Measurements from ENCODE around the gene TAF5L.

The TAF5L gene

DNA sequence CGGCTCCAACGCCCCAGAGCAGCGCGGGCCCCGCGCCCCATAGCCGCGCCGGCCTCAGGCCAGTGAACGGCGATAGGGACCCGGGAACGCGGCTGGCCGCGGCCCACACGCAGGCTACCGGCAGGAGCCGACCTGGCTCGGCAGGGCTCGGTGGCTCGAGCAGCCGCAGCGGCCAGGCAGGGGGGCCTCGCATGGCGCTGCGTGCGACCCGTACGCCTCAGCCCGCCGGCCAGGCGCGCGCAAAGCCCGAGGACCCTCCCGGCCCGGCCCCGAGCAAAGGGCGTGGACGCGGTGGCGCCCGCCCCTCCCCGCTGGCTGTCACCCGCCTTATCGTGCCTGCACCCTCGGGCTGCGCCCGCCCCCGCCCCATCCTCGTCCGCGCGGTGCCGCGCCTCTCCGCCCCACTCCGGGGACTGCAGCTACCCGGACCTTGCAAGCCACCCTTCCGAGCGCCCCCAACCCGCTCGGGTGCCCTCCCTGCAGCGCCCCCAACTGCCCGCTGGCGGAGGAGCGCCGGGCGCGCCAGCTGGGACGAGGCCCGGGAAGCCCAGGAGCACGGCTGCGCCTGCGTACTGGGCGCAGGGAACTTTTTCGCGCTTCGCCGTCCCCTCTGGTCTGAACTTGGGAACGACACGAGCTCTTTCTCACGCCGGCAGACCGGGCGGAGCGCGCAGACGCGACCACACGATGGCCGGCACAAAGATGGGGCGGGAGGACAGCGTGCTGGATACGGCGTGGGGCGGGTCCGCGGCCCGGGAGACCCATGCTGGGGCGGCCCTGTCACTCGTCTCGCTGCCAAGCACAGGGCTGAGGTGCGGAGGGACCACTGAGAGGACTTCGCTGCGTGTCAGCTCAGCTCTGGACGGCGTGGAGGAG lies 67.2 kb downstream of the TAF5L start, which contains the start of gene ABCB10:
TSS of gene ABCB10 (minus strand) at position 248 of the 876 bp plus-strand sequence. CDS start at position 193, 55 bp downstream.
- Mint-ChIP-seq H3K36me3 (ENCODE audit: low read depth) (peaks cover 8% of the 10 kb centered on the region), H3K9me3 (no peaks in the 10 kb centered on the region), H3K27ac (peak within 1 kb of the TSS; percentile 89), H3K27me3 (ENCODE audit: low read depth) (peaks cover 2% of the 10 kb centered on the region), H3K4me3 (peak within 1 kb of the TSS; percentile 89), H3K4me1 (ENCODE audit: low read depth) (peaks cover 30% of the 10 kb centered on the region)

DNA sequence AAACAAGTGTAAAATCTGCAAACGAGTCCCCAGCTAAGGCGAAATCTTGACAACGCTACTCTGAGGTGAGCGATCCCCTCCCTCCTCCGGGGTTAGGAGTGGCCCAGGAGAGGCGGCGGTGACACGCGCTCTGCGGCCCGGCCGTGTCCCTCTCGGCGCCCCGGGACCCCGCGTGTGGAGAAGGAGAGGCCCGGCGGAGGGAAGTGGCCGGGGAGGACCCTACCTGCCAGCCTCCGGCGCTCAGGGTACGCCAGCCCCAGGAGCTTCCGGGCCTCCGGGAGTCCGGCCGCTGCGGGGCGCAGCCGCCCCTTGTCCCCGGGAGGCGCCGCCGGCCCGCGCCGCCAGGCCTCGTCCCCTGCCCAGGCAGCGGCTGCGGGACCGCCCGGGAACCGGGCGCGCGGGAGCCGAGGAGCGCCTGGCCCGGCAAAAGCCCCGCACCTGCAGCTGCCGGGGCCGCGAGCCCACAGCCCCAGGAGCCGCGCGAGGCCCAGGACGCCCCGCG lies 68.0 kb downstream of the TAF5L start:
- peak overlapping the region; percentile 89 for H3K27ac Mint-ChIP-seq
- H3K4me3 Mint-ChIP-seq = peak overlapping the region; percentile 86
- no peaks in the 10 kb centered on the region for H3K27me3 Mint-ChIP-seq (ENCODE audit: low read depth)
- H3K36me3 Mint-ChIP-seq (ENCODE audit: low read depth) = peaks cover 8% of the 10 kb centered on the region
- peaks cover 30% of the 10 kb centered on the region for H3K4me1 Mint-ChIP-seq (ENCODE audit: low read depth)
- no peaks in the 10 kb centered on the region for H3K9me3 Mint-ChIP-seq

DNA sequence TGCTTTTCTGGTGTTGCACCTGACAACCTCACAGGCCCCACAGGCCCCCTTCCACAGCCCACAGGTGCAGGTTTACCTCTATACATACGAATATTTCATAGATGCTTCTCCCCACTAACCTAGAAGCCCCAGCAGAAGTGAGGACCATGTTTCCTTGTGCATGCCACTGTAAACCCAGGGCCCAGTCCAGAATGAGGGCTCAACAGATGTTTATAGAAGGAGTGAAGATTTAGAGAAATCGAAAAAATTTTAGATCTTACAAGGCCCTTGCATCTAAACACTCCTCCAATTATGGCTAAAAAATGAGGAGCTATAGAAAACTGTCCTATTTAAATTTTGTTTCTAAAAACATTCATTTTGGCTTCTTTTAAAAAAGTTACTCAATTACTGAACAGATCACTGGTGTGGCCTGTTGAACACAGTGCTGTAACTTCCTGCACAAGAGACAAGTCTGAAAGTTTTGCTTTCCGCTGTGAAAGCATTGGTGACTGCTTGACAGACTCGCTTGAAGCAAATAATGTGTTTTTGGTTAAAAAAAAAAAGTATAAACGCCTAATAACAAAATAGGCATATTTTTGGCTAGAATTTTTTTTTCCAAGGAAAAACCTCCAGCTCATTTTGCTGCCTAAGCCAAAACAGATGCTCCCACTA lies 68.6 kb downstream of the TAF5L start:
- Mint-ChIP-seq H3K36me3 (ENCODE audit: low read depth) (peaks cover 8% of the 10 kb centered on the region), H3K27ac (peak overlapping the region; percentile 89), H3K4me1 (ENCODE audit: low read depth) (peaks cover 32% of the 10 kb centered on the region), H3K27me3 (ENCODE audit: low read depth) (no peaks in the 10 kb centered on the region), H3K4me3 (peak overlapping the region; percentile 86), H3K9me3 (no peaks in the 10 kb centered on the region)

DNA sequence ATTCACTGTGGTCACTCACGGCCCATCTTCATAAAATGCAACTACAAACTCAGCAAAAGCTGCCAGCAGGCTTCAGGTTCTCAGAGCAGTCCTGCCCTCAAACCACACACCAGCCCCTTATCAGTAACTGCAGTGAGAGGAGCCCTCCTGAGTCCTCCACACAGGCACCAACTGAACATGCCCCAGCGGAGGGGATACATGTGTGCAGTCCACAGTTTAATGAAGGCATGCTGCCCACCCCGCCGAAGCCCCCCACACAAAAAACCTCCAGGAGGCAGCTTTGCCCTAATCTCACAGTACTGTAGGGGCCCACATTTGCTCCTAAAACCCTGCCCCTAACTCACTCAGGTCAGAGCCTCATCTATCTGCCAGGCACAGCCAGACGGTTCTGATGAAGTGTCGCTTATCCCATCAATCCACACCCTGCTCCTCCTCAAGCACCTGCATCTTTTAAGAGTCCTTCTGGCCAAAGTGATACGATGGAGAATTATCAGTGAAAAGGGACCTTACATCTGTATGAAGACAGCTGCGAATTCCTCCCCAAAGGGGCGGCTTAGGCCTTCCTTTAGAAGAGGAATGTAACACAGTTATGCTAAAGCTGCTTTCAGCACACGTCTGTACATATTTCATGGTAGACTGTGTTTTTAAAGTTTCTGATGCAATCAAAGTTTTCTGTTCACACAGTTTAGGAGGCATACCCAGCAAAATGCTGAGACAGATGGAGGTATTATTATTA lies 70.9 kb downstream of the TAF5L start:
- H3K27me3 Mint-ChIP-seq (ENCODE audit: low read depth) = no peaks in the 10 kb centered on the region
- no peaks in the 10 kb centered on the region for H3K9me3 Mint-ChIP-seq
- H3K4me1 Mint-ChIP-seq (ENCODE audit: low read depth) = peaks cover 34% of the 10 kb centered on the region
- no peak overlapping the region for H3K27ac Mint-ChIP-seq
- no peak overlapping the region for H3K4me3 Mint-ChIP-seq
- H3K36me3 Mint-ChIP-seq (ENCODE audit: low read depth) = peaks cover 9% of the 10 kb centered on the region

DNA sequence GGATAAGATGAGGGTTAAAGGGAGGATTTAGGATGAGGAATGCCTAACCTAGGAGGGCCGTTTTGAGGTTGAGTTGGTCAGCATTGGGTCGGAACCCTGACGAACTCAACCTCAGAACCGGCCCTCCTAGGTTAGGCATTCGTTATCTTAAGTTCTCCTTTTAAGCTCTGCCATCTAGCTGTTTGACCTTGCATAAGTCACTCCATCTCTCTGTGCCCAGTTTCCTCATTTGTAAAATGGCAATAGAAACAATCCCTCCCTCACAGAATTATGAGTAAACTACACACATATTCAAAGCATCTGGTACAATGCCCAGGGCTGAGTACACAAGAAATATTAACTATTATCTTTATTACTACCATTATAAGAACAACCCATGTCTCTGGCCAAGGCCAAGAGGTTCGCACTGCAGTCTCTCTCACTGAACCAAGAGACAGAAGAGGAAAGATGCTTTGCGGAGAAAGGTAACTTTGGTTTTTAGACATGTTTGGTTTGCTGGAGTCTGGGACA lies 72.2 kb downstream of the TAF5L start:
- Mint-ChIP-seq H3K9me3 (no peaks in the 10 kb centered on the region), H3K4me3 (no peak overlapping the region), H3K36me3 (ENCODE audit: low read depth) (peaks cover 9% of the 10 kb centered on the region), H3K27me3 (ENCODE audit: low read depth) (no peaks in the 10 kb centered on the region), H3K27ac (no peak overlapping the region), H3K4me1 (ENCODE audit: low read depth) (peaks cover 30% of the 10 kb centered on the region)

DNA sequence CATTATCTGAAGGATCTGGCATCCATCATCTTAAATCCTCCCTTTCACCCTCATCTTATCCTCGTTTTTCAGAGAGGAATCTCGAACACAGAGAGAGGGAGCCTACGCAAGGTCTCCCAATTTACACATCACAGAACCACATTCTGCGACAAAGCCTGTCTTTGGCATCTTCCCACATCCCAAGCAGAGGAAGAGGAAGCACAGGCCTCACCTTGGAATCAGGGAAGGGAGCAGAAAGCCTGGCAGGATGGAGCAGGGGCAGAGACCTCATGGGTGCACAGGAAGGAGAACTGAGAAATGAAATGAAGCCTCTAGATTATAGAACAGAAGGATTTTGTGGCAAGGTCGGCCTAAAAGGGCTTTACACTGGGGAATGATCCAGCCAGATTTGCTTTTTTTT lies 73.2 kb downstream of the TAF5L start:
- Mint-ChIP-seq H3K27ac (no peak overlapping the region), H3K4me1 (ENCODE audit: low read depth) (peaks cover 30% of the 10 kb centered on the region), H3K36me3 (ENCODE audit: low read depth) (peaks cover 9% of the 10 kb centered on the region), H3K27me3 (ENCODE audit: low read depth) (no peaks in the 10 kb centered on the region), H3K9me3 (no peaks in the 10 kb centered on the region), H3K4me3 (no peak overlapping the region)

DNA sequence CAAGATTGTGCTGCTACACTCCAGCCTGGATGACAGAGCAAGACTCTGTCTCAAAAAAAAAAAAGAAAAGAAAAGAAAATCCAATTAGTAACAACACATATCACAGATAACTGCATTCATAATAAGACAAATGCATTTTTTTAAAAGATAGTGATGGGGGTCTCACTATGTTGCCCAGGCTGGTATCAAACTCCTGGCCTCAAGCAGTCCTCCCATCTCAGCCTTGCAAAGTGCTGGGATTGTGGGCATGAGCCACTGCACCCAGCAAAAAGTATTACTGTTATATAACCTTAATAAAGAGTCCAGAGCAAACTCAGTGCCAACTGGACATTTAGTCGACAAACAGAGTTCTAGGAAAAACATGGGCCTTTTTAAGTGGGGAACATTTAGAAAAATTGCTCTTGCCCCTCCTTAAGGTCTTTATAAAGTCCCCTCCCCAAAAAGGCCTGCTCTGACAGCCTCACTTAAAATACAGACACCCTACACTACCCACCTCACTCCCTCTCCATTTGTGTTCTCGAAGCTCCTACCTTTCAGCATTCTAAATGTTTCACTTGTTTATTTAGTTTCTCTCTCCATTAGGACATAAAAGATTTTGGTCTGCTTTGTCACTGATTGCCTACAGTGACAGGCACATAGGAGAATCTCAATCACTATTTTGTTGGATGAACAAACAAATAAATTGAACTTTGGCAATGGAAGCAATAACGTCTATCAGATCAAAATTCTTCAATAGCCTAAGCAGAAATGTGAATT lies 74.9 kb downstream of the TAF5L start:
- Mint-ChIP-seq H3K9me3 (no peaks in the 10 kb centered on the region), H3K27me3 (ENCODE audit: low read depth) (no peaks in the 10 kb centered on the region)

DNA sequence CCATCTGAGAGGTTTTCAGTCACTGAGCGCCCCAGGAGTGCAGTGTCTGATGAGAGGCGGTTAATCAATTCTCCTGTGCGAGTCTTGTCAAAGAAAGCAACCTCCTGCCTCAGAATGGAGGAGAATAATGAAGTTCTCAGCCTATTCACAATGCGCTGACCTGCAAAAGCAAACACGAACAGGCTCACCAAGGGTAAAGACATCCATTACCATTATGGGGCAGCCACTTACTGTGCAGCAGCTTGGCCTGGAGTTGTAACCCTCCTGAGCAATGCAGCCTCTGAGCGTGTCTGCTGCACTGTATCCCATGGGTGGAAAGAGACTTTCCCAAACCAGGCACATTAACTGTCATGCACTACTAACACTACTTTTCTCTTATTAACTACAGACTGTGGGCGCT lies 78.4 kb downstream of the TAF5L start:
- Mint-ChIP-seq H3K27ac (no peak overlapping the region), H3K4me3 (no peak overlapping the region), H3K4me1 (ENCODE audit: low read depth) (peaks cover 16% of the 10 kb centered on the region), H3K27me3 (ENCODE audit: low read depth) (no peaks in the 10 kb centered on the region), H3K36me3 (ENCODE audit: low read depth) (peaks cover 28% of the 10 kb centered on the region), H3K9me3 (no peaks in the 10 kb centered on the region)

More for the DNA sequence above, 74.9 kb downstream of the TAF5L start:
- H3K27ac Mint-ChIP-seq = no peak overlapping the region
- H3K4me1 Mint-ChIP-seq (ENCODE audit: low read depth) = peaks cover 18% of the 10 kb centered on the region
- peaks cover 14% of the 10 kb centered on the region for H3K36me3 Mint-ChIP-seq (ENCODE audit: low read depth)
- no peak overlapping the region for H3K4me3 Mint-ChIP-seq

DNA sequence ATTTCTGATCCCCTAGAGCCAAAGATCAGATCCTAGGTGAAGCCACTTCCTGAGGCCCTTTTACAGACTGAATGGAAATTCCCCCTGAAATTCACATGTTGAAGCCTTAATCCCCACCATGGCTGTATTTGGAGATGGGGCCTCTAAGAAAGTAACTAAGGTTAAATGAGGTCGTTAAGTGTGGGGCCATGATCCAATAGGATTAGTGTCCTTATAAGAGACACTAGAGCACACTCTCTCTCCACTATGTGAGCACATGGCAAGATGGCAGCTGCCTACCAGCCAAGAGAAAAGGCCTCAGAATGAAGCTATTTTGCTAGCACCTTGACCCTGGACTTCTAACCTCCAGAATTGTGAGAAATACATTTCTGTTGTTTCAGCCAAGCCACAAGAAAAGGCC lies 81.3 kb downstream of the TAF5L start:
- no peaks in the 10 kb centered on the region for H3K9me3 Mint-ChIP-seq
- H3K27ac Mint-ChIP-seq = no peak overlapping the region
- no peaks in the 10 kb centered on the region for H3K27me3 Mint-ChIP-seq (ENCODE audit: low read depth)
- peaks cover 40% of the 10 kb centered on the region for H3K36me3 Mint-ChIP-seq (ENCODE audit: low read depth)
- no peak overlapping the region for H3K4me3 Mint-ChIP-seq
- peaks cover 22% of the 10 kb centered on the region for H3K4me1 Mint-ChIP-seq (ENCODE audit: low read depth)
